Thoracic aorta (tissue), 2 donors: ENCODE data around the gene KCNMB2. TPM values are rescaled to one million over a fixed set of nuclear protein-coding genes. Genes with fewer than 3 reads are reported as not detected.

Experiments
- ATAC-seq: fragments of 150-250 bp; one replicate; pipeline ENCODE4 v1.8.0; 2017; ENCODE audit warnings: low read depth; ENCODE audit not compliant: insufficient number of reproducible peaks, low FRiP score
- DNase-seq: peaks from one replicate; pipeline ENCODE4 v3.0.0-alpha.2; 2020; ENCODE audit warnings: low spot score
- H3K27ac ChIP-seq, 2 donors: fragments of 200-600 bp; sonication (generic); 1 replicate in 1 of 2; 2 replicates in 1 of 2; pipeline ENCODE4 v1.5.1; 2016; ENCODE audit warnings: mild to moderate bottlenecking in 2 of 2, moderate library complexity in 2 of 2
- H3K27me3 ChIP-seq: fragments of 200-600 bp; sonication (generic); replicated peaks from 2 replicates; pipeline ENCODE4 v1.6.0; 2016; ENCODE audit warnings: mild to moderate bottlenecking; ENCODE audit not compliant: insufficient read depth
- H3K36me3 ChIP-seq: fragments of 200-600 bp; sonication (generic); one replicate; pipeline ENCODE4 v1.5.1; 2016
- H3K4me1 ChIP-seq, 2 donors: fragments of 200-600 bp; sonication (generic); 1 replicate in 1 of 2; 2 replicates in 1 of 2; pipeline versions ENCODE4 v1.5.1 to v1.6.0; 2016; ENCODE audit warnings: low read depth in 2 of 2, mild to moderate bottlenecking in 1 of 2; ENCODE audit not compliant: control insufficient read depth in 1 of 2
- H3K4me3 ChIP-seq: fragments of 200-600 bp; sonication (generic); 2 replicates; pipeline ENCODE4 v1.5.1; 2016; ENCODE audit warnings: mild to moderate bottlenecking
- H3K9me3 ChIP-seq: fragments of 200-600 bp; sonication (generic); 2 replicates; pipeline ENCODE4 v1.5.1; 2016
- total RNA-seq, 2 donors: library from RNA; depleted of rRNA; stranded (reverse); fragments of >200 nt; gene quantifications; one replicate each; pipeline versions ENCODE4 v1.1.0 to v1.2.3, GENCODE V29; 2016
- TF ChIP-seq, protein P1 (sequence below): fragments of 200-600 bp; sonication (generic); IDR thresholded peaks from one replicate; pipeline ENCODE4 v1.5.1; 2019; ENCODE audit warnings: antibody characterized with exemption

The KCNMB2 gene
- total RNA-seq, 2 donors from 2014 or later = not detected

DNA sequence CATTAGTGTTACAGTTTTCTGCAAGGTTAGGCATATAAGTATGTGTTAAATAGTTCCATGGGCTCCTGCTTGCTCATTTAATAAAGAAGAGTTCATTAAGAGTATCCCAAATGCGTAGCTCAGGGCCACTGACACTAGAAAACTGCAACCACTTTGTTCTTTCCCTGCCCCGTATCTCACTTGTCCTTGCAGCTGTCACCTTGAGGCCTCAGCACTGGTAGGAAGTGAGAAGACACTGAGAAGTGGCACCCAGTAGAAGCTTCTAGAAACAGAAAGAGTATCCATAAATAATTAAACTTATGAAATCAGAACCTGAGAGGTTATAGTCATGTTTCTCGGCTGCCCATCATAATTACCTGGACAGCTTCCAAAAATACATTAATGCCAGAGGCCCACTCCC is 266.0 kb downstream of the KCNMB2 start:
- DNase-seq (no peak), ATAC-seq (no peak)
- Histone ChIP-seq H3K27me3 (no peaks in the 10 kb centered on the region), H3K9me3 (no peaks in the 10 kb centered on the region), H3K27ac (no peak overlapping the region), H3K36me3 (no peaks in the 10 kb centered on the region), H3K4me1 (no peaks in the 10 kb centered on the region), H3K4me3 (no peak overlapping the region)
- TF ChIP-seq, protein P1, sequence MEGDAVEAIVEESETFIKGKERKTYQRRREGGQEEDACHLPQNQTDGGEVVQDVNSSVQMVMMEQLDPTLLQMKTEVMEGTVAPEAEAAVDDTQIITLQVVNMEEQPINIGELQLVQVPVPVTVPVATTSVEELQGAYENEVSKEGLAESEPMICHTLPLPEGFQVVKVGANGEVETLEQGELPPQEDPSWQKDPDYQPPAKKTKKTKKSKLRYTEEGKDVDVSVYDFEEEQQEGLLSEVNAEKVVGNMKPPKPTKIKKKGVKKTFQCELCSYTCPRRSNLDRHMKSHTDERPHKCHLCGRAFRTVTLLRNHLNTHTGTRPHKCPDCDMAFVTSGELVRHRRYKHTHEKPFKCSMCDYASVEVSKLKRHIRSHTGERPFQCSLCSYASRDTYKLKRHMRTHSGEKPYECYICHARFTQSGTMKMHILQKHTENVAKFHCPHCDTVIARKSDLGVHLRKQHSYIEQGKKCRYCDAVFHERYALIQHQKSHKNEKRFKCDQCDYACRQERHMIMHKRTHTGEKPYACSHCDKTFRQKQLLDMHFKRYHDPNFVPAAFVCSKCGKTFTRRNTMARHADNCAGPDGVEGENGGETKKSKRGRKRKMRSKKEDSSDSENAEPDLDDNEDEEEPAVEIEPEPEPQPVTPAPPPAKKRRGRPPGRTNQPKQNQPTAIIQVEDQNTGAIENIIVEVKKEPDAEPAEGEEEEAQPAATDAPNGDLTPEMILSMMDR = no peak

GRCh38 chr3:178802993-178803693 is 266.9 kb downstream of the KCNMB2 start:
- no peak overlapping the region for H3K4me3 ChIP-seq
- no peaks in the 10 kb centered on the region for H3K27me3 ChIP-seq
- TF ChIP-seq, protein P1 = no peak
- no peaks in the 10 kb centered on the region for H3K36me3 ChIP-seq
- DNase-seq (no peak), ATAC-seq (no peak)
- no peaks in the 10 kb centered on the region for H3K9me3 ChIP-seq
- H3K4me1 ChIP-seq = no peaks in the 10 kb centered on the region
- H3K27ac ChIP-seq = no peak overlapping the region

- DNase-seq = no peak
- Histone ChIP-seq H3K4me3 (no peak overlapping the region), H3K27me3 (no peaks in the 10 kb centered on the region), H3K27ac (no peak overlapping the region), H3K36me3 (no peaks in the 10 kb centered on the region), H3K9me3 (no peaks in the 10 kb centered on the region), H3K4me1 (no peaks in the 10 kb centered on the region)
- no peak for ATAC-seq
- TF ChIP-seq, protein P1 = no peak
These were observed 268.4 kb downstream of the KCNMB2 start for GRCh38 chr3:178804606-178805005.

- Histone ChIP-seq H3K4me1 (no peaks in the 10 kb centered on the region), H3K9me3 (no peaks in the 10 kb centered on the region), H3K27me3 (no peaks in the 10 kb centered on the region), H3K36me3 (no peaks in the 10 kb centered on the region), H3K27ac (no peak overlapping the region), H3K4me3 (no peak overlapping the region)
- no peak for ATAC-seq
- no peak for DNase-seq
- TF ChIP-seq, protein P1 = no peak
These were observed 269.5 kb downstream of the KCNMB2 start for GRCh38 chr3:178805741-178806140.

DNA sequence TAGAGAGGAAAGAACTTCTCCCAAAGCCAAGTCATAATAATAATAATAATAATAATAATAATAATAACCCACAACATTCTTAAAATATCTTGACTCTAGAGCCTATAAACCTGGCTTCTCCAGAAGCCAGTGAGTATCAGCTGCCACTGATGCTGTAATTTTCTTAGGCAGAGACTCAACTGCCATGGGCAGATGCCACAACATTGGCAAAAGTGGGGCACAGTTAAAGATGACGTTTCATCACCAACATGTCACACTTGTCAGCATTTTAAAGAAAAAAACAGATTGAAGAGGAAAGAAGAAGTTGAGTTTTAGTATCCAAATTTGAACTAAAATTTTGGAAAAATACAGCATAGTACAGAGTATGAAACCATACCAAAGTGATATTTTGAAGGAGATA is 270.4 kb downstream of the KCNMB2 start:
- Histone ChIP-seq H3K27ac (no peak overlapping the region), H3K4me1 (no peaks in the 10 kb centered on the region), H3K4me3 (no peak overlapping the region), H3K27me3 (no peaks in the 10 kb centered on the region), H3K36me3 (no peaks in the 10 kb centered on the region), H3K9me3 (no peaks in the 10 kb centered on the region)
- TF ChIP-seq, protein P1 = no peak
- ATAC-seq (no peak), DNase-seq (no peak)
